Measurements from ENCODE around the gene PPIG. TPM values are rescaled to one million over a fixed set of nuclear protein-coding genes. Genes with fewer than 3 reads are reported as not detected.

PPIG gene
- total RNA-seq, 1 experiment from 2014 or later = 20.9 TPM

- TF ChIP-seq EZH2 (IDR thresholded peaks at IDR 0.05; ENCODE audit: low read length, unreplicated experiment) (no peak), EZH2phosphoT487 (IDR thresholded peaks at IDR 0.05; ENCODE audit: borderline replicate concordance, low read length) (no peak), CTCF (conservative IDR thresholded peaks at IDR 0.05; ENCODE audit: low read depth, low read length) (no peak)
- Histone ChIP-seq H3F3A (ENCODE audit: low read length, unreplicated experiment) (no peaks in the 10 kb centered on the region), H3K9me3 (ENCODE audit: low read length) (no peaks in the 10 kb centered on the region), H4K20me1 (ENCODE audit: low read length) (no peaks in the 10 kb centered on the region), H2AFZ (ENCODE audit: low read length) (no peak overlapping the region), H3K79me2 (ENCODE audit: low read length) (peaks cover 42% of the 10 kb centered on the region), H3K9me2 (replicated peaks; ENCODE audit: low read length) (no peaks in the 10 kb centered on the region), H3K36me3 (ENCODE audit: low read depth, low read length) (no peaks in the 10 kb centered on the region), H3K9ac (ENCODE audit: low read length) (no peak overlapping the region), H3K4me1 (ENCODE audit: insufficient read depth, low read length) (peaks cover 6% of the 10 kb centered on the region; the same call in 1 of the 2 replicates), H3K27ac (ENCODE audit: low read length) (no peak overlapping the region), H3K27me3 (ENCODE audit: low read length) (no peaks in the 10 kb centered on the region), H3K4me3 (ENCODE audit: low read length) (peak overlapping the region; percentile 73), H3K4me2 (ENCODE audit: low read length) (peak overlapping the region; percentile 93)
- intact Hi-C loops (cut with micrococcal nuclease) = no loop called here
- ATAC-seq = no peak
- no peak for DNase-seq
- ChIA-PET CTCF (no interaction called here), POLR2A (ENCODE audit: unreplicated experiment) (no interaction called here)
- BruUV-seq (replicated peaks) = no TSS peak
These were observed 12.6 kb upstream of the PPIG start for GRCh38 chr2:169571571-169571970.

GRCh38 chr2:169572189-169572588 is 12.0 kb upstream of the PPIG start:
- Histone ChIP-seq H3F3A (ENCODE audit: low read length, unreplicated experiment) (no peaks in the 10 kb centered on the region), H3K4me1 (ENCODE audit: insufficient read depth, low read length) (peaks cover 6% of the 10 kb centered on the region; the same call in 1 of the 2 replicates), H3K9ac (ENCODE audit: low read length) (peak overlapping the region; percentile 79; the same call in 1 of the 2 replicates), H3K79me2 (ENCODE audit: low read length) (peaks cover 42% of the 10 kb centered on the region), H3K36me3 (ENCODE audit: low read depth, low read length) (no peaks in the 10 kb centered on the region), H2AFZ (ENCODE audit: low read length) (no peak overlapping the region), H4K20me1 (ENCODE audit: low read length) (no peaks in the 10 kb centered on the region), H3K27me3 (ENCODE audit: low read length) (no peaks in the 10 kb centered on the region), H3K4me2 (ENCODE audit: low read length) (peak overlapping the region; percentile 93), H3K4me3 (ENCODE audit: low read length) (peak overlapping the region; percentile 73), H3K27ac (ENCODE audit: low read length) (no peak overlapping the region), H3K9me3 (ENCODE audit: low read length) (no peaks in the 10 kb centered on the region), H3K9me2 (replicated peaks; ENCODE audit: low read length) (no peaks in the 10 kb centered on the region)
- POLR2A ChIA-PET (ENCODE audit: unreplicated experiment) = no interaction called here
- TF ChIP-seq CTCF (conservative IDR thresholded peaks at IDR 0.05; ENCODE audit: low read depth, low read length) (no peak), EZH2 (IDR thresholded peaks at IDR 0.05; ENCODE audit: low read length, unreplicated experiment) (no peak), EZH2phosphoT487 (IDR thresholded peaks at IDR 0.05; ENCODE audit: borderline replicate concordance, low read length) (no peak)
- DNase-seq (no peak), ATAC-seq (no peak)
- CTCF ChIA-PET = no interaction called here
- intact Hi-C loops (cut with micrococcal nuclease) = no loop called here
- BruUV-seq (replicated peaks) = no TSS peak

GRCh38 chr2:169572821-169573159 is 11.4 kb upstream of the PPIG start:
- peaks cover 42% of the 10 kb centered on the region for H3K79me2 ChIP-seq (ENCODE audit: low read length)
- peaks cover 6% of the 10 kb centered on the region; the same call in 1 of the 2 replicates for H3K4me1 ChIP-seq (ENCODE audit: insufficient read depth, low read length)
- H3K9me2 ChIP-seq (replicated peaks; ENCODE audit: low read length) = no peaks in the 10 kb centered on the region
- ATAC-seq (no peak), DNase-seq (peak; percentile 9)
- H3K36me3 ChIP-seq (ENCODE audit: low read depth, low read length) = no peaks in the 10 kb centered on the region
- H2AFZ ChIP-seq (ENCODE audit: low read length) = peak overlapping the region; percentile 94
- no peaks in the 10 kb centered on the region for H3K27me3 ChIP-seq (ENCODE audit: low read length)
- intact Hi-C loops (cut with micrococcal nuclease) = no loop called here
- peak overlapping the region; percentile 93 for H3K4me2 ChIP-seq (ENCODE audit: low read length)
- H3K9me3 ChIP-seq (ENCODE audit: low read length) = no peaks in the 10 kb centered on the region
- ChIA-PET CTCF (no interaction called here), POLR2A (ENCODE audit: unreplicated experiment) (interaction anchor here (0.7 kb wide), 1 partner anchor 12 kb away, joined by 9 read pairs; the partner anchor contains the start of gene PPIG)
- peak overlapping the region; percentile 73 for H3K4me3 ChIP-seq (ENCODE audit: low read length)
- no peaks in the 10 kb centered on the region for H3F3A ChIP-seq (ENCODE audit: low read length, unreplicated experiment)
- no peaks in the 10 kb centered on the region for H4K20me1 ChIP-seq (ENCODE audit: low read length)
- H3K9ac ChIP-seq (ENCODE audit: low read length) = peak overlapping the region; percentile 79
- no TSS peak for BruUV-seq (replicated peaks)
- TF ChIP-seq CTCF (conservative IDR thresholded peaks at IDR 0.05; ENCODE audit: low read depth, low read length) (no peak), EZH2phosphoT487 (IDR thresholded peaks at IDR 0.05; ENCODE audit: borderline replicate concordance, low read length) (no peak), EZH2 (IDR thresholded peaks at IDR 0.05; ENCODE audit: low read length, unreplicated experiment) (no peak)
- no peak overlapping the region for H3K27ac ChIP-seq (ENCODE audit: low read length)
